MCF 10A (cell line): ENCODE data around the gene MED15. TPM values are rescaled to one million over a fixed set of nuclear protein-coding genes. Genes with fewer than 3 reads are reported as not detected.

Experiments used
- BruUV-seq: library from RNA; stranded (reverse); fragments of 400-500 nt; replicated peaks from 2 replicates; lab custom pipeline; 2021; lab: Mats Ljungman, UMichigan
- CTCF ChIA-PET: fragments of 300-600 bp; sonication (Branson Sonifier 250); formaldehyde crosslinking; extraction: SDS; loops from one replicate; lab custom pipeline; 2021; ENCODE audit warnings: antibody characterized with exemption, inconsistent platforms; lab: Yijun Ruan, JAX
- POLR2A ChIA-PET: fragments of 300-600, 350-650 bp; sonication (Branson Sonifier 250); formaldehyde crosslinking; extraction: SDS; loops from one replicate; lab custom pipeline; 2020; ENCODE audit warnings: antibody characterized with exemption, inconsistent platforms; lab: Yijun Ruan, JAX
- DNase-seq: peaks from one replicate; pipeline ENCODE4 v3.0.0-alpha.2; 2018; ENCODE audit not compliant: unreplicated experiment
- H3K27ac Mint-ChIP-seq: one replicate; pipeline ENCODE4 v1.8.0; 2022; ENCODE audit warnings: mild to moderate bottlenecking, low read depth, mixed read lengths; ENCODE audit not compliant: unreplicated experiment
- H3K27me3 Mint-ChIP-seq: one replicate; pipeline ENCODE4 v1.8.0; 2022; ENCODE audit warnings: mixed read lengths; ENCODE audit not compliant: insufficient read depth, unreplicated experiment
- H3K36me3 Mint-ChIP-seq: one replicate; pipeline ENCODE4 v1.8.0; 2022; ENCODE audit warnings: mild to moderate bottlenecking, moderate library complexity, mixed read lengths; ENCODE audit not compliant: insufficient read depth, unreplicated experiment
- H3K4me1 Mint-ChIP-seq: one replicate; pipeline ENCODE4 v1.8.0; 2022; ENCODE audit warnings: mixed read lengths; ENCODE audit not compliant: insufficient read depth, unreplicated experiment
- H3K4me3 Mint-ChIP-seq: one replicate; pipeline ENCODE4 v1.8.0; 2022; ENCODE audit warnings: mild to moderate bottlenecking, moderate library complexity, mixed read lengths; ENCODE audit not compliant: unreplicated experiment
- H3K9me3 Mint-ChIP-seq: one replicate; pipeline ENCODE4 v1.8.0; 2022; ENCODE audit warnings: mixed read lengths; ENCODE audit not compliant: unreplicated experiment
- CTCF ChIP-seq: fragments of 200-600 bp; IDR thresholded peaks from one replicate; pipeline ENCODE4 v1.8.0; 2022; ENCODE audit warnings: antibody characterized with exemption, mild to moderate bottlenecking; ENCODE audit not compliant: unreplicated experiment
- intact Hi-C: fragments of 100-400 bp; cut with micrococcal nuclease; formaldehyde crosslinking; loops from 2 replicates; pipeline ENCODE4 v1.14.1; 2022
- total RNA-seq: library from RNA; stranded (reverse); gene quantifications from 2 replicates; pipeline ENCODE4 v1.2.3, GENCODE V29; 2022

Gene MED15
- total RNA-seq, 1 experiment from 2014 or later: 122 TPM

GRCh38 chr22:20552443-20553401 lies 45.3 kb downstream of the MED15 start:
- TF ChIP-seq CTCF: no peak
- H3K36me3 Mint-ChIP-seq: peaks cover 58% of the 10 kb centered on the region

DNA sequence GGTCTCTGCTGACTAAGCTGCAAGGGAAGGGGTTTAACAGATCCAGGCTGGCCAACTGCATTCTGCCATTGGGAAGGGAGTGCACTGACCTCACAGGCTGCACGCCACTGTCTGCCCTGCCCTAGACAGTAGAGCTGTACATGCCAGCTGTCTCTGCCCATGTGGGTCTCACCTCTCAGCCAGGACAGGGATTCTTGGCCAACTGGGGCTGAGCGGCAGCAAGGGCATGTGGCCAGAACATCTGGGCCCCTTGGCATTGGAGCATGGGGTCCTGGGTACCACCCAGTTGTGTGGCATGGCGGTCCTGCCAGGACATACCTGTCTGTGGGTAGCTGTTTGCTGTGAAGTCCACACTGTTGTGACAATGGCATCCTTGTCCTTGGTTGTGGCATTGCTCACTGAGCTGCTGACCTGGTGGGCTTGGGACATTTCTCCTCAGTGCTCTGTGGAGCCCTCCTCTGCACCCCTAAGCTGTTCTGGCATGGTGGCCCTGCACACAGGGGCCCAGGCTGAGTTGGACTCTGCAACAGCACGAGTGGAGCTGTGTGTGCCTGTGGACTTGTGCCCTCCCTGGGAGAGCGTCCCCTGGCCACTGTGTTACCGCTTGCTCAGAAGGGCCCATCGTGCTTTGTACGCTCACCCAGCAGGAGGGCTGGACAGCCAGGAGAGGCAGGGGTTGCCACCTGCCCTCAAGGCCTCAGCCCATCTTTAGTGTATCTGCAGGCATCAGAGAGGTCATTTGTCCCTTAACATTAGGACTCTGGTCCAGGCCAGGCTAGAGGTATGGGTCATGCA lies 46.7 kb downstream of the MED15 start:
- H3K27me3 Mint-ChIP-seq: no peaks in the 10 kb centered on the region
- ChIA-PET POLR2A (interaction anchor here (0.8 kb wide), 1 partner anchor 21 kb away, joined by 3 read pairs; no protein-coding TSS in a partner anchor), CTCF (interaction anchor here (0.5 to 2.0 kb wide), 3 partner anchors 10 to 1402 kb away, joined by 4 to 12 read pairs (median 4); no protein-coding TSS in a partner anchor)
- H3K4me1 Mint-ChIP-seq: peaks cover 10% of the 10 kb centered on the region
- DNase-seq: no peak
- H3K9me3 Mint-ChIP-seq: no peaks in the 10 kb centered on the region
- H3K27ac Mint-ChIP-seq: no peak overlapping the region
- peaks cover 73% of the 10 kb centered on the region for H3K36me3 Mint-ChIP-seq
- no peak for TF ChIP-seq CTCF
- BruUV-seq: no TSS peak
- intact Hi-C loops: no loop called here
- H3K4me3 Mint-ChIP-seq: no peak overlapping the region

More at GRCh38 chr22:20552443-20553401, 45.3 kb downstream of the MED15 start:
- no TSS peak for BruUV-seq
- Mint-ChIP-seq H3K27me3 (no peaks in the 10 kb centered on the region), H3K27ac (no peak overlapping the region), H3K9me3 (no peaks in the 10 kb centered on the region), H3K4me3 (no peak overlapping the region), H3K4me1 (peaks cover 18% of the 10 kb centered on the region)
- POLR2A ChIA-PET: interaction anchor here (0.8 to 1.2 kb wide), 2 partner anchors 12 to 19 kb away, joined by 3 to 4 read pairs; no protein-coding TSS in a partner anchor
- CTCF ChIA-PET: interaction anchor here (1.0 to 3.3 kb wide), 4 partner anchors 9 to 134 kb away, joined by 3 to 29 read pairs (median 4); no protein-coding TSS in a partner anchor
- intact Hi-C loops: no loop called here
- DNase-seq: no peak

- no peaks in the 10 kb centered on the region for H3K27me3 Mint-ChIP-seq
- no peak for DNase-seq
- no peaks in the 10 kb centered on the region for H3K9me3 Mint-ChIP-seq
- ChIA-PET CTCF (interaction anchor here (0.5 to 2.0 kb wide), 5 partner anchors 9 to 1402 kb away, joined by 3 to 12 read pairs (median 4); no protein-coding TSS in a partner anchor), POLR2A (interaction anchor here (0.7 to 1.1 kb wide), 3 partner anchors 12 to 24 kb away, joined by 3 to 5 read pairs (median 3); no protein-coding TSS in a partner anchor)
- H3K4me1 Mint-ChIP-seq: peaks cover 8% of the 10 kb centered on the region
- no peak overlapping the region for H3K27ac Mint-ChIP-seq
- no TSS peak for BruUV-seq
- no peak for TF ChIP-seq CTCF
- H3K4me3 Mint-ChIP-seq: no peak overlapping the region
- intact Hi-C loops: no loop called here
- peaks cover 78% of the 10 kb centered on the region for H3K36me3 Mint-ChIP-seq
These were observed 47.4 kb downstream of the MED15 start for GRCh38 chr22:20554824-20555223.
